Activated naive CD4-positive, alpha-beta T cell treated with anti-CD3 and anti-CD28 coated beads for 36 hours (primary cell): ENCODE results near the gene MAN2B2. TPM values are rescaled to one million over a fixed set of nuclear protein-coding genes. Genes with fewer than 3 reads are reported as not detected.

Source experiments
- CTCF ChIA-PET: fragments of 350-600 bp; sonication (Branson Sonifier 250); formaldehyde crosslinking; loops from one replicate; lab custom pipeline; 2021; ENCODE audit warnings: antibody characterized with exemption; lab: Charles Lee
- DNase-seq: peaks from one replicate; pipeline ENCODE4 v3.0.0-alpha.2; 2020
- H3K27ac Mint-ChIP-seq: one replicate; pipeline ENCODE4 v1.8.0; 2021; ENCODE audit warnings: mild to moderate bottlenecking, mixed read lengths
- H3K27me3 Mint-ChIP-seq: one replicate; pipeline ENCODE4 v1.8.0; 2021; ENCODE audit warnings: low read depth, mixed read lengths
- H3K36me3 Mint-ChIP-seq: one replicate; pipeline ENCODE4 v1.8.0; 2021; ENCODE audit warnings: low read depth, mixed read lengths
- H3K4me1 Mint-ChIP-seq: one replicate; pipeline ENCODE4 v1.8.0; 2021; ENCODE audit warnings: low read depth, mixed read lengths
- H3K4me3 Mint-ChIP-seq: one replicate; pipeline ENCODE4 v1.8.0; 2021; ENCODE audit warnings: mild to moderate bottlenecking, moderate library complexity, mixed read lengths
- H3K9me3 Mint-ChIP-seq: one replicate; pipeline ENCODE4 v1.8.0; 2021; ENCODE audit warnings: mixed read lengths
- intact Hi-C: fragments of 100-400 bp; cut with micrococcal nuclease; formaldehyde crosslinking; loops from one replicate; pipeline ENCODE4 v1.15.1; 2023
- total RNA-seq, 2 experiments: library from RNA; stranded (reverse); gene quantifications; one replicate each; pipeline ENCODE4 v1.2.3, GENCODE V29; 2021

The MAN2B2 gene
- total RNA-seq, 2 experiments from 2014 or later, result 12.7 to 12.8 TPM

- no peaks in the 10 kb centered on the region for H3K27me3 Mint-ChIP-seq
- CTCF ChIA-PET, result no interaction called here
- no peak overlapping the region for H3K27ac Mint-ChIP-seq
- peaks cover 46% of the 10 kb centered on the region for H3K36me3 Mint-ChIP-seq
- H3K9me3 Mint-ChIP-seq, result peaks cover 15% of the 10 kb centered on the region
- DNase-seq, result no peak
- intact Hi-C loops, result no loop called here
- no peak overlapping the region for H3K4me3 Mint-ChIP-seq
- no peaks in the 10 kb centered on the region for H3K4me1 Mint-ChIP-seq
These were observed 30.6 kb downstream of the MAN2B2 start for GRCh38 chr4:6605605-6606004.

GRCh38 chr4:6606465-6607235 lies 31.7 kb downstream of the MAN2B2 start:
- Mint-ChIP-seq H3K27me3 (no peaks in the 10 kb centered on the region), H3K27ac (no peak overlapping the region), H3K4me1 (no peaks in the 10 kb centered on the region), H3K9me3 (peaks cover 15% of the 10 kb centered on the region), H3K4me3 (no peak overlapping the region), H3K36me3 (peaks cover 45% of the 10 kb centered on the region)
- no peak for DNase-seq
- intact Hi-C loops, result no loop called here
- CTCF ChIA-PET, result no interaction called here

- Mint-ChIP-seq H3K4me3 (no peak overlapping the region), H3K9me3 (peaks cover 15% of the 10 kb centered on the region), H3K36me3 (peaks cover 38% of the 10 kb centered on the region), H3K27me3 (no peaks in the 10 kb centered on the region), H3K4me1 (no peaks in the 10 kb centered on the region), H3K27ac (no peak overlapping the region)
- intact Hi-C loops, result no loop called here
- DNase-seq, result no peak
- CTCF ChIA-PET, result no interaction called here
These were observed 32.5 kb downstream of the MAN2B2 start for GRCh38 chr4:6607368-6608055.

- Mint-ChIP-seq H3K36me3 (peaks cover 35% of the 10 kb centered on the region), H3K27ac (no peak overlapping the region), H3K27me3 (no peaks in the 10 kb centered on the region), H3K9me3 (peaks cover 11% of the 10 kb centered on the region), H3K4me1 (no peaks in the 10 kb centered on the region), H3K4me3 (no peak overlapping the region)
- intact Hi-C loops, result no loop called here
- CTCF ChIA-PET, result no interaction called here
- DNase-seq, result no peak
These were observed 33.9 kb downstream of the MAN2B2 start for GRCh38 chr4:6608758-6609414.

GRCh38 chr4:6609415-6610079 lies 34.6 kb downstream of the MAN2B2 start:
- H3K4me1 Mint-ChIP-seq, result no peaks in the 10 kb centered on the region
- H3K9me3 Mint-ChIP-seq, result peaks cover 5% of the 10 kb centered on the region
- no peak overlapping the region for H3K4me3 Mint-ChIP-seq
- no peak overlapping the region for H3K27ac Mint-ChIP-seq
- no peaks in the 10 kb centered on the region for H3K27me3 Mint-ChIP-seq
- no peak for DNase-seq
- H3K36me3 Mint-ChIP-seq, result peaks cover 29% of the 10 kb centered on the region
- intact Hi-C loops, result no loop called here
- CTCF ChIA-PET, result no interaction called here

GRCh38 chr4:6610856-6611430 lies 36.0 kb downstream of the MAN2B2 start:
- CTCF ChIA-PET, result no interaction called here
- no peak for DNase-seq
- no peak overlapping the region for H3K27ac Mint-ChIP-seq
- no peaks in the 10 kb centered on the region for H3K4me1 Mint-ChIP-seq
- no peaks in the 10 kb centered on the region for H3K9me3 Mint-ChIP-seq
- intact Hi-C loops, result no loop called here
- no peaks in the 10 kb centered on the region for H3K27me3 Mint-ChIP-seq
- H3K4me3 Mint-ChIP-seq, result no peak overlapping the region
- peaks cover 19% of the 10 kb centered on the region for H3K36me3 Mint-ChIP-seq

GRCh38 chr4:6612961-6613675 lies 38.1 kb downstream of the MAN2B2 start:
- no peak overlapping the region for H3K27ac Mint-ChIP-seq
- no peaks in the 10 kb centered on the region for H3K9me3 Mint-ChIP-seq
- no peak overlapping the region for H3K4me3 Mint-ChIP-seq
- CTCF ChIA-PET, result no interaction called here
- H3K27me3 Mint-ChIP-seq, result no peaks in the 10 kb centered on the region
- H3K4me1 Mint-ChIP-seq, result no peaks in the 10 kb centered on the region
- intact Hi-C loops, result no loop called here
- no peak for DNase-seq
- peaks cover 20% of the 10 kb centered on the region for H3K36me3 Mint-ChIP-seq

- CTCF ChIA-PET, result interaction anchor here (0.6 kb wide), 1 partner anchor 1262 kb away, joined by 3 read pairs; no protein-coding TSS in a partner anchor
These were observed 39.0 kb downstream of the MAN2B2 start for GRCh38 chr4:6613676-6614651.

GRCh38 chr4:6614701-6615230 lies 39.8 kb downstream of the MAN2B2 start:
- Mint-ChIP-seq H3K9me3 (no peaks in the 10 kb centered on the region), H3K27ac (no peak overlapping the region), H3K27me3 (no peaks in the 10 kb centered on the region), H3K36me3 (peaks cover 25% of the 10 kb centered on the region), H3K4me1 (no peaks in the 10 kb centered on the region), H3K4me3 (no peak overlapping the region)
- no peak for DNase-seq
- CTCF ChIA-PET, result no interaction called here
- intact Hi-C loops, result no loop called here

More at GRCh38 chr4:6613676-6614651, 39.0 kb downstream of the MAN2B2 start:
- Mint-ChIP-seq H3K36me3 (peaks cover 25% of the 10 kb centered on the region), H3K27ac (peak overlapping the region; percentile 41), H3K4me1 (no peaks in the 10 kb centered on the region), H3K4me3 (no peak overlapping the region), H3K9me3 (no peaks in the 10 kb centered on the region), H3K27me3 (no peaks in the 10 kb centered on the region)
- no peak for DNase-seq
- intact Hi-C loops, result no loop called here

- Mint-ChIP-seq H3K4me1 (no peaks in the 10 kb centered on the region), H3K9me3 (no peaks in the 10 kb centered on the region), H3K27ac (no peak overlapping the region), H3K36me3 (peaks cover 26% of the 10 kb centered on the region), H3K4me3 (no peak overlapping the region), H3K27me3 (no peaks in the 10 kb centered on the region)
- DNase-seq, result no peak
- intact Hi-C loops, result no loop called here
- CTCF ChIA-PET, result interaction anchor here (0.7 kb wide), 1 partner anchor 18 kb away, joined by 4 read pairs; no protein-coding TSS in a partner anchor
These were observed 41.4 kb downstream of the MAN2B2 start for GRCh38 chr4:6616087-6616995.
